Measurements from ENCODE around the gene PTTG1IP.

The PTTG1IP gene

GRCh38 chr21:44919913-44920693 is 46.6 kb upstream of the PTTG1IP start:
- H4K20me1 ChIP-seq (ENCODE audit: insufficient read depth, low read length) = peaks cover 17% of the 10 kb centered on the region
- ATAC-seq (ENCODE audit: insufficient read depth, low read depth) (peak; percentile 55), DNase-seq (peak; percentile 47)
- peak overlapping the region; percentile 62 for H2AFZ ChIP-seq (ENCODE audit: low read depth, low read length)
- TF ChIP-seq CTCF (IDR thresholded peaks at IDR 0.05; ENCODE audit: borderline replicate concordance, extremely low read depth, low read length, poor library complexity, severe bottlenecking) (peak; percentile 28), EZH2 (IDR thresholded peaks at IDR 0.05; ENCODE audit: borderline replicate concordance, low read depth, low read length, severe bottlenecking) (no peak)
- H3K4me1 ChIP-seq (ENCODE audit: insufficient read depth, low read length) = peaks cover 55% of the 10 kb centered on the region
- H3K27me3 ChIP-seq (ENCODE audit: insufficient read depth, low read length, poor library complexity) = no peaks in the 10 kb centered on the region
- no peaks in the 10 kb centered on the region for H3K9me3 ChIP-seq (ENCODE audit: insufficient read depth, low read length, severe bottlenecking)
- H3K79me2 ChIP-seq (ENCODE audit: insufficient read depth, low read length) = peaks cover 46% of the 10 kb centered on the region
- H3K36me3 ChIP-seq (ENCODE audit: insufficient read depth, low read length) = peaks cover 23% of the 10 kb centered on the region
- H3K4me3 ChIP-seq (ENCODE audit: low read depth in 1 of 2, low read length in 2 of 2) = peak overlapping the region; percentile 51 to 95; a peak in 3 of 4 replicates
- peak overlapping the region; percentile 100 for H3K4me2 ChIP-seq (ENCODE audit: insufficient read depth, low read length)
- peak overlapping the region; percentile 82 for H3K27ac ChIP-seq (ENCODE audit: low read length)
- peak overlapping the region; percentile 80 for H3K9ac ChIP-seq (ENCODE audit: low read depth, low read length)

GRCh38 chr21:44919111-44919912 is 45.8 kb upstream of the PTTG1IP start:
- H3K27me3 ChIP-seq (ENCODE audit: insufficient read depth, low read length, poor library complexity) = no peaks in the 10 kb centered on the region
- H3K4me3 ChIP-seq (ENCODE audit: low read depth in 1 of 2, low read length in 2 of 2) = peak overlapping the region; percentile 51 to 95; a peak in 3 of 4 replicates
- H3K9ac ChIP-seq (ENCODE audit: low read depth, low read length) = peak overlapping the region; percentile 80
- peaks cover 46% of the 10 kb centered on the region for H3K79me2 ChIP-seq (ENCODE audit: insufficient read depth, low read length)
- no peaks in the 10 kb centered on the region for H3K9me3 ChIP-seq (ENCODE audit: insufficient read depth, low read length, severe bottlenecking)
- no peak for TF ChIP-seq CTCF (IDR thresholded peaks at IDR 0.05; ENCODE audit: borderline replicate concordance, extremely low read depth, low read length, poor library complexity, severe bottlenecking)
- ATAC-seq (ENCODE audit: insufficient read depth, low read depth) = no peak
- peaks cover 17% of the 10 kb centered on the region for H4K20me1 ChIP-seq (ENCODE audit: insufficient read depth, low read length)
- no peak overlapping the region for H2AFZ ChIP-seq (ENCODE audit: low read depth, low read length)
- peaks cover 56% of the 10 kb centered on the region for H3K4me1 ChIP-seq (ENCODE audit: insufficient read depth, low read length)
- DNase-seq = no peak
- peak overlapping the region; percentile 82 for H3K27ac ChIP-seq (ENCODE audit: low read length)
- peaks cover 23% of the 10 kb centered on the region for H3K36me3 ChIP-seq (ENCODE audit: insufficient read depth, low read length)
- peak overlapping the region; percentile 100 for H3K4me2 ChIP-seq (ENCODE audit: insufficient read depth, low read length)

- Histone ChIP-seq H4K20me1 (ENCODE audit: insufficient read depth, low read length) (peaks cover 18% of the 10 kb centered on the region), H3K27ac (ENCODE audit: low read length) (0 out of 2 replicates have a peak overlapping the region, but pooled peaks have one; percentile 16), H3K4me2 (ENCODE audit: insufficient read depth, low read length) (peak overlapping the region; percentile 25; the same call in 1 of the 2 replicates), H3K4me3 (ENCODE audit: low read depth in 1 of 2, low read length in 2 of 2) (no peak overlapping the region), H3K4me1 (ENCODE audit: insufficient read depth, low read length) (peaks cover 63% of the 10 kb centered on the region), H3K36me3 (ENCODE audit: insufficient read depth, low read length) (peaks cover 23% of the 10 kb centered on the region), H2AFZ (ENCODE audit: low read depth, low read length) (no peak overlapping the region), H3K27me3 (ENCODE audit: insufficient read depth, low read length, poor library complexity) (no peaks in the 10 kb centered on the region), H3K9ac (ENCODE audit: low read depth, low read length) (peak overlapping the region; percentile 80; the same call in 1 of the 2 replicates), H3K79me2 (ENCODE audit: insufficient read depth, low read length) (peaks cover 51% of the 10 kb centered on the region), H3K9me3 (ENCODE audit: insufficient read depth, low read length, severe bottlenecking) (no peaks in the 10 kb centered on the region)
- TF ChIP-seq CTCF (IDR thresholded peaks at IDR 0.05; ENCODE audit: borderline replicate concordance, extremely low read depth, low read length, poor library complexity, severe bottlenecking) (no peak), EZH2 (IDR thresholded peaks at IDR 0.05; ENCODE audit: borderline replicate concordance, low read depth, low read length, severe bottlenecking) (no peak)
- ATAC-seq (ENCODE audit: insufficient read depth, low read depth) = no peak
- DNase-seq = no peak
These were observed 45.1 kb upstream of the PTTG1IP start for GRCh38 chr21:44918581-44919033.
